ENCODE data around the gene TEX22. TPM values are rescaled to one million over a fixed set of nuclear protein-coding genes. Genes with fewer than 3 reads are reported as not detected.

Gene TEX22
- total RNA-seq, 2 experiments from 2014 or later, result 1.9 to 2.4 TPM

GRCh38 chr14:105388110-105388951 is 10.0 kb upstream of the TEX22 start:
- no peaks in the 10 kb centered on the region for H3K9me3 Mint-ChIP-seq (ENCODE audit: insufficient read depth)
- H3K27me3 Mint-ChIP-seq (ENCODE audit: low read depth), result no peaks in the 10 kb centered on the region
- ChIA-PET CTCF (interaction anchor here (1.9 to 2.1 kb wide), 2 partner anchors 93 to 140 kb away, joined by 4 to 6 read pairs; no protein-coding TSS in a partner anchor), POLR2A (no interaction called here)
- H3K27ac Mint-ChIP-seq, result peak overlapping the region; percentile 40
- no peaks in the 10 kb centered on the region for H3K36me3 Mint-ChIP-seq (ENCODE audit: low read depth)
- H3K4me3 Mint-ChIP-seq, result no peak overlapping the region
- DNase-seq (no peak), ATAC-seq (no peak)
- peaks cover 10% of the 10 kb centered on the region for H3K4me1 Mint-ChIP-seq (ENCODE audit: low read depth)

DNA sequence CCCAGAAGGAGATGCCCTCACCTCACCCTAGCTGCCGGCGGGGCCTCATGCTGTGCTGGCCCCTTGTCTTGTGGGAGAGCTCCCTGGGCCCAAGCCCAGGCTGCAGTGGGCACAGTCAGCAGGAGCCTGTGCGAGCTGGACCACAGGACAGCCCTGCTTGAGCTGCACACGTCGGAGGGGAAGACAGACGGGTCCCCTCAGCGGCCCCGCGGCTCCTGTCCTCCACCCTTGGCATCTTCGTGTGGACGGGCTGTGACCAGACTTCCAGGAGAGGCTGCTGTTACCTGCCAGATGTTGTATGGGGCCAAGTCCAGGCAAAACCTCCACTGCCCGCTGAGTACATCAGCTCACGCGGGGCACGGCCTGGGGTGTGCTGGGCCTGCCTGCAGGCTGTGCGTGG is 9.4 kb upstream of the TEX22 start:
- Mint-ChIP-seq H3K36me3 (ENCODE audit: low read depth) (no peaks in the 10 kb centered on the region), H3K27ac (no peak overlapping the region), H3K4me3 (no peak overlapping the region), H3K4me1 (ENCODE audit: low read depth) (peaks cover 10% of the 10 kb centered on the region), H3K27me3 (ENCODE audit: low read depth) (no peaks in the 10 kb centered on the region), H3K9me3 (ENCODE audit: insufficient read depth) (no peaks in the 10 kb centered on the region)
- DNase-seq (no peak), ATAC-seq (no peak)
- ChIA-PET POLR2A (no interaction called here), CTCF (interaction anchor here (1.9 to 2.1 kb wide), 3 partner anchors 92 to 140 kb away, joined by 4 to 6 read pairs (median 5); no protein-coding TSS in a partner anchor)

DNA sequence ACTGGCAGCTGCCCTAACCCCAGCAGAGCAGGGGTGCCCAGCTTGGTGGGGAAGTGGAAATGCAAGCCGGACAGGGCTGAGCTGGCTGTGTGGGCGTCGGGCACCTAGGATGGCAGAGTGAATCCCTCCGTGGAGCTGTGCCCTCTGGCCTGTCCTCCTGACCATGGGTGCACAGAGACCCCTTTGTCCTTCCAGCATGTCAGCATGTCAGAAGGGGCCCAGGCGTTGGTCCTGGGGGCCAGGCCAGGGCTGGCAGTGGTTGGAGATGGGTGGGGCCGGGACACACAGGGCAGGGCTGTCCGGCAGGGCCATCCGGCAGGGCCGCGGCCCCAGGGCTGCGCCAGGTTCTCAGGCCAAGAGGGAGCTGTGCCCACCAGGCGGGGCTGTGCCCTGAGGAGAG is 8.8 kb upstream of the TEX22 start:
- Mint-ChIP-seq H3K36me3 (ENCODE audit: low read depth) (no peaks in the 10 kb centered on the region), H3K27me3 (ENCODE audit: low read depth) (no peaks in the 10 kb centered on the region), H3K9me3 (ENCODE audit: insufficient read depth) (no peaks in the 10 kb centered on the region), H3K27ac (no peak overlapping the region), H3K4me3 (no peak overlapping the region), H3K4me1 (ENCODE audit: low read depth) (peaks cover 10% of the 10 kb centered on the region)
- CTCF ChIA-PET, result interaction anchor here (1.2 to 2.1 kb wide), 7 partner anchors 14 to 139 kb away, joined by 3 to 6 read pairs (median 4); no protein-coding TSS in a partner anchor
- DNase-seq (no peak), ATAC-seq (no peak)
- POLR2A ChIA-PET, result interaction anchor here (0.6 to 1.1 kb wide), 4 partner anchors 12 to 63 kb away, joined by 3 to 4 read pairs (median 4); no protein-coding TSS in a partner anchor

- H3K36me3 Mint-ChIP-seq (ENCODE audit: low read depth), result no peaks in the 10 kb centered on the region
- ATAC-seq (peak; percentile 58), DNase-seq (no peak)
- ChIA-PET POLR2A (interaction anchor here (0.6 to 1.1 kb wide), 4 partner anchors 13 to 62 kb away, joined by 3 to 4 read pairs (median 4); no protein-coding TSS in a partner anchor), CTCF (interaction anchor here (1.2 to 2.1 kb wide), 7 partner anchors 13 to 139 kb away, joined by 3 to 6 read pairs (median 4); no protein-coding TSS in a partner anchor)
- peaks cover 10% of the 10 kb centered on the region for H3K4me1 Mint-ChIP-seq (ENCODE audit: low read depth)
- H3K4me3 Mint-ChIP-seq, result no peak overlapping the region
- H3K27me3 Mint-ChIP-seq (ENCODE audit: low read depth), result no peaks in the 10 kb centered on the region
- H3K27ac Mint-ChIP-seq, result peak overlapping the region; percentile 71
- no peaks in the 10 kb centered on the region for H3K9me3 Mint-ChIP-seq (ENCODE audit: insufficient read depth)
Observed at GRCh38 chr14:105389976-105390848, 8.1 kb upstream of the TEX22 start.

- no peak overlapping the region for H3K4me3 Mint-ChIP-seq
- DNase-seq, result no peak
- CTCF ChIA-PET, result interaction anchor here (1.2 to 2.1 kb wide), 4 partner anchors 20 to 99 kb away, joined by 3 to 5 read pairs (median 4); no protein-coding TSS in a partner anchor
- H3K4me1 Mint-ChIP-seq (ENCODE audit: low read depth), result peaks cover 17% of the 10 kb centered on the region
- no peak overlapping the region for H3K27ac Mint-ChIP-seq
- POLR2A ChIA-PET, result no interaction called here
- no peaks in the 10 kb centered on the region for H3K36me3 Mint-ChIP-seq (ENCODE audit: low read depth)
- ATAC-seq, result no peak
- no peaks in the 10 kb centered on the region for H3K27me3 Mint-ChIP-seq (ENCODE audit: low read depth)
- H3K9me3 Mint-ChIP-seq (ENCODE audit: insufficient read depth), result no peaks in the 10 kb centered on the region
Observed at GRCh38 chr14:105390849-105391500, 7.4 kb upstream of the TEX22 start.

- DNase-seq (no peak), ATAC-seq (no peak)
- H3K4me3 Mint-ChIP-seq, result no peak overlapping the region
- peaks cover 18% of the 10 kb centered on the region for H3K4me1 Mint-ChIP-seq (ENCODE audit: low read depth)
- H3K36me3 Mint-ChIP-seq (ENCODE audit: low read depth), result no peaks in the 10 kb centered on the region
- no peaks in the 10 kb centered on the region for H3K9me3 Mint-ChIP-seq (ENCODE audit: insufficient read depth)
- no peak overlapping the region for H3K27ac Mint-ChIP-seq
- H3K27me3 Mint-ChIP-seq (ENCODE audit: low read depth), result no peaks in the 10 kb centered on the region
- ChIA-PET POLR2A (no interaction called here), CTCF (no interaction called here)
Observed at GRCh38 chr14:105391541-105391940, 6.8 kb upstream of the TEX22 start.

DNA sequence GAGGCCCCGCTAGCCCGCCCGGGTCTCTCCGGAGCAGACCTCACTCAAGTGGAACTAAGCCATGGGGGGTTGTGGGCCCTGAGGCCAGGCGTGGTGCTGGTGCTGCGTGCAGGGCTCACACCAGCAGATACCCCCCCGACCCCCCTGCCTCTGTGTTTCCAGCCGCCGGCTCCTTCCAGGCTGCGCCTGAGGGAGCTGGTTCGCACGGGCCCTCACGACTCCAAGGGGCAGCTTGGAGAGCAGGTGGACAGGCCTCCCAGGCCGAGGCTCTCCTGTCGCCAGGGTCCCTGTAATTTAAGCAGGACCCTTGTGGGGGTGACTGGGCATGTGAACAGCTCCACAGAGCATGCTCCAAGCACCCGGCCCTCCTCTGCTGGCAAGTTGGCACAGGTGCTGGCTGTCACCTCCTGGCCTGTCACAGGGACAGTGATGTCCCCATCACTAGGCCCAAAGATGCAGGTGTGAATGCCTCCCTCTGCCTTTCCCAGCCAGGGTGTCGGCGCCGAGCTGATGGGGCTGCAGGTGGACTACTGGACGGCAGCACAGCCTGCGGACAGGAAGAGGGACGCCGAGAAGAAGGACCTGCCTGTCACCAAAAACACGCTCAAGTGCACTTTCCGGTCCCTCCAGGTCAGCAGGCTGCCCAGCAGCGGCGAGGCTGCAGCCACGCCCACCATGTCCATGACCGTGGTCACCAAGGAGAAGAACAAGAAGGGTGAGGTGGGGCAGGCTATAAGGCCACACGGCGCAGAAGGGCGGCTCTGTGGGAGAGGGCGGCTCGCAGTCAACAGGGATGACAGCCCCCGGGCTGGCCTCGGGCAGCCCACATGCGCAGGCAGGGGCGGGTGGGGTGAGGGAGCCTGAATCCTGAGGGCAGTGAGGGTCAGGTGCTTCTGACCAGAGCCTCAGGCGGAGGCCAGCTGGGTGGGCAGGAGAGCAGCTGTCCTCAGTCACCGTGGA is 5.9 kb upstream of the TEX22 start:
- no peaks in the 10 kb centered on the region for H3K27me3 Mint-ChIP-seq (ENCODE audit: low read depth)
- H3K9me3 Mint-ChIP-seq (ENCODE audit: insufficient read depth), result no peaks in the 10 kb centered on the region
- peaks cover 26% of the 10 kb centered on the region for H3K4me1 Mint-ChIP-seq (ENCODE audit: low read depth)
- ChIA-PET CTCF (interaction anchor here (1.1 kb wide), 1 partner anchor 22 kb away, joined by 3 read pairs; no protein-coding TSS in a partner anchor), POLR2A (interaction anchor here (0.6 kb wide), 1 partner anchor 25 kb away, joined by 3 read pairs; no protein-coding TSS in a partner anchor)
- ATAC-seq (no peak), DNase-seq (no peak)
- no peak overlapping the region for H3K4me3 Mint-ChIP-seq
- no peak overlapping the region for H3K27ac Mint-ChIP-seq
- H3K36me3 Mint-ChIP-seq (ENCODE audit: low read depth), result no peaks in the 10 kb centered on the region

- ChIA-PET POLR2A (no interaction called here), CTCF (interaction anchor here (1.1 kb wide), 1 partner anchor 22 kb away, joined by 3 read pairs; no protein-coding TSS in a partner anchor)
- ATAC-seq, result no peak
- Mint-ChIP-seq H3K4me1 (ENCODE audit: low read depth) (peaks cover 31% of the 10 kb centered on the region), H3K27ac (no peak overlapping the region), H3K36me3 (ENCODE audit: low read depth) (no peaks in the 10 kb centered on the region), H3K27me3 (ENCODE audit: low read depth) (no peaks in the 10 kb centered on the region), H3K4me3 (no peak overlapping the region), H3K9me3 (ENCODE audit: insufficient read depth) (no peaks in the 10 kb centered on the region)
- DNase-seq, result no peak
Observed at GRCh38 chr14:105393151-105393550, 5.2 kb upstream of the TEX22 start.

DNA sequence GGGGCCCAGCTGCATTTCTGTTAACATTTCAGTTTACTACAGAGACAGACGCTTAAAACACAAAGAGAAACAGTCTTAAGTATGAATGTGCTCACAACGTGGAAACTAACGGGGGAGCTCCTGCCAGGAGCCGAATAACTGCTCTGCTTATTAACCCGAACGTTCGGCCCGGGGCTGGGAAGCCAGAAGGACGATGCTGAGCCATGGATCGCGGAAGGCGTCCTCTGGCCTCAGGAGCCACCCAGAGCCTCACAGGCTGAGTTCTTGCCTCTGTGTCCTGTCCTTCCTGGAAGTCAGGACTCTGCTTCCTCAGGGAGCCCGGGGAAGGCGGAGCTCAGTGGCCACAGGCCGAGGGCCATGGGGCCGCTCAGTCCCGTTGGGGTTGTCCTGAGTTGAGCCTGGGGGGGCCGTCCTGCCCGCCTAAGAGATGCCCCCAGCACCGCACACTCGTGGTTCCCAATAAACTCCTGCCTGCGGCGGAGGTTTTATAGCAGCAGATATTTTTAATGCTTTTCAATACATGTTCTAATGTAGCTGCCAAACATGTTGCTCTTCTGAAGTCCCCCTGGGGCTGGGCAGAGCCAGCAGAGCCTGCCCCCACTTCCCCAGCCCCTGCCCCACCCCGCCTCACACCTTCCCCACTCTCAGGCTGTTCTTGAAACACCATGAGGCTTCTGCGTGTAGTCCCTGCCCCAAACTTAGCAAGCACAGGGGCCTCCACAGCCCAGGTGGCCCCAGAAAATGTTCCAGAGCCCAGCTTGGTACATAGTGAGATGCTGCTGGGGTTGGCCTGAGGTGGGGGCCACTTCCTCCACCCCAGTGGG is 3.4 kb upstream of the TEX22 start:
- no peak for ATAC-seq
- POLR2A ChIA-PET, result no interaction called here
- no peaks in the 10 kb centered on the region for H3K9me3 Mint-ChIP-seq (ENCODE audit: insufficient read depth)
- no peak overlapping the region for H3K27ac Mint-ChIP-seq
- no peak for DNase-seq
- peaks cover 39% of the 10 kb centered on the region for H3K4me1 Mint-ChIP-seq (ENCODE audit: low read depth)
- CTCF ChIA-PET, result interaction anchor here (1.0 kb wide), 1 partner anchor 86 kb away, joined by 5 read pairs; no protein-coding TSS in a partner anchor
- peaks cover 9% of the 10 kb centered on the region for H3K36me3 Mint-ChIP-seq (ENCODE audit: low read depth)
- no peak overlapping the region for H3K4me3 Mint-ChIP-seq
- no peaks in the 10 kb centered on the region for H3K27me3 Mint-ChIP-seq (ENCODE audit: low read depth)

GRCh38 chr14:105395538-105395854 is 2.8 kb upstream of the TEX22 start:
- Mint-ChIP-seq H3K4me3 (no peak overlapping the region), H3K36me3 (ENCODE audit: low read depth) (peaks cover 15% of the 10 kb centered on the region), H3K4me1 (ENCODE audit: low read depth) (peaks cover 38% of the 10 kb centered on the region), H3K27ac (no peak overlapping the region), H3K27me3 (ENCODE audit: low read depth) (no peaks in the 10 kb centered on the region), H3K9me3 (ENCODE audit: insufficient read depth) (no peaks in the 10 kb centered on the region)
- CTCF ChIA-PET, result no interaction called here
- ATAC-seq (no peak), DNase-seq (no peak)
- POLR2A ChIA-PET, result no interaction called here

Data from activated CD8-positive, alpha-beta T cell treated with anti-CD3 and anti-CD28 coated beads, Interleukin-2, amount 10 ng/mL, durations not matched to agents 7 days and 5 days (primary cell).